Uterus (tissue), 4 donors: ENCODE results near the gene CDX1. TPM values are rescaled to one million over a fixed set of nuclear protein-coding genes. Genes with fewer than 3 reads are reported as not detected.

Source experiments
- DNase-seq, 2 donors: peaks; one replicate each; pipeline ENCODE4 v3.0.0-alpha.2; 2019 to 2020
- H3K27ac ChIP-seq, 2 donors: fragments of 200-600 bp; sonication (generic); 1 replicate in 1 of 2; 2 replicates in 1 of 2; pipeline ENCODE4 v1.5.1; 2016 to 2018
- H3K27me3 ChIP-seq, 2 donors: fragments of 200-600 bp; sonication (generic); one replicate each; pipeline ENCODE4 v1.5.1; 2018 to 2019; ENCODE audit warnings: control low read depth in 1 of 2
- H3K36me3 ChIP-seq, 2 donors: fragments of 200-600 bp; sonication (generic); one replicate each; pipeline ENCODE4 v1.5.1; 2019; ENCODE audit warnings: control low read depth in 1 of 2
- H3K4me1 ChIP-seq, 2 donors: fragments of 200-600 bp; sonication (generic); one replicate each; pipeline ENCODE4 v1.5.1; 2018 to 2019; ENCODE audit warnings: control low read depth in 1 of 2
- H3K4me3 ChIP-seq, 2 donors: fragments of 200-600 bp; sonication (generic); 1 replicate in 1 of 2; 2 replicates in 1 of 2; pipeline ENCODE4 v1.5.1; 2018 to 2019; ENCODE audit warnings: mild to moderate bottlenecking in 1 of 2
- H3K9me3 ChIP-seq, 2 donors: fragments of 200-600 bp; sonication (generic); one replicate each; pipeline ENCODE4 v1.5.1; 2019; ENCODE audit warnings: control low read depth in 1 of 2
- CTCF ChIP-seq, 4 experiments: fragments of 200-600 bp in 2 of 4; fragments of 450-650 bp in 2 of 4; sonication (generic) in 2 of 4; IDR thresholded peaks; one replicate each; pipeline ENCODE4 v1.5.1; 2016 to 2019; ENCODE audit warnings: antibody characterized with exemption in 4 of 4, mild to moderate bottlenecking in 2 of 4, moderate library complexity in 1 of 4
- POLR2A ChIP-seq, 2 donors: fragments of 450-650 bp; IDR thresholded peaks; one replicate each; pipeline ENCODE4 v1.6.1; 2016; ENCODE audit warnings: antibody characterized with exemption in 2 of 2, mild to moderate bottlenecking in 1 of 2, moderate library complexity in 1 of 2
- intact Hi-C: fragments of 100-400 bp; cut with DNase I; formaldehyde crosslinking; loops from one replicate; pipeline ENCODE4 v1.15.1; 2023; ENCODE audit warnings: low total_unique reads
- total RNA-seq, 4 donors: library from RNA; depleted of rRNA in 3 of 4; stranded (reverse); fragments of >200 nt in 3 of 4; gene quantifications; one replicate each; pipeline versions ENCODE4 v1.1.0 to v1.2.4, GENCODE V29; 2014 to 2023
- donor health status: DM: yes; HTN: yes; CAD: no.

The CDX1 gene
- total RNA-seq, 4 donors from 2014 or later = 0.29 to 0.77 (median 0.38) TPM

GRCh38 chr5:150167512-150167850 lies 903 bp downstream of the CDX1 start:
- H3K36me3 ChIP-seq = no peaks in the 10 kb centered on the region
- no peaks in the 10 kb centered on the region for H3K27me3 ChIP-seq
- no peak overlapping the region for H3K27ac ChIP-seq
- intact Hi-C loops = loop anchor here (10.0 kb wide), 1 partner anchor 47 kb away; no protein-coding TSS in a partner anchor
- DNase-seq = no peak
- H3K9me3 ChIP-seq = no peaks in the 10 kb centered on the region
- TF ChIP-seq CTCF (IDR thresholded peaks at IDR 0.05) = no peak
- TF ChIP-seq POLR2A (IDR thresholded peaks at IDR 0.05) = no peak
- no peak overlapping the region for H3K4me3 ChIP-seq
- H3K4me1 ChIP-seq = no peaks in the 10 kb centered on the region

GRCh38 chr5:150167908-150168307 lies 1.3 kb downstream of the CDX1 start:
- Histone ChIP-seq H3K27me3 (no peaks in the 10 kb centered on the region), H3K27ac (no peak overlapping the region)
- TF ChIP-seq POLR2A (IDR thresholded peaks at IDR 0.05) (no peak), CTCF (IDR thresholded peaks at IDR 0.05) (no peak)

GRCh38 chr5:150168864-150169263 lies 2.3 kb downstream of the CDX1 start:
- no peaks in the 10 kb centered on the region for H3K36me3 ChIP-seq
- H3K4me1 ChIP-seq = no peaks in the 10 kb centered on the region
- no peaks in the 10 kb centered on the region for H3K27me3 ChIP-seq
- TF ChIP-seq CTCF (IDR thresholded peaks at IDR 0.05) (no peak), POLR2A (IDR thresholded peaks at IDR 0.05) (no peak)
- H3K4me3 ChIP-seq = no peak overlapping the region
- no peak for DNase-seq
- intact Hi-C loops = loop anchor here (10.0 kb wide), 1 partner anchor 46 kb away; no protein-coding TSS in a partner anchor
- no peaks in the 10 kb centered on the region for H3K9me3 ChIP-seq
- no peak overlapping the region for H3K27ac ChIP-seq

More at GRCh38 chr5:150167908-150168307, 1.3 kb downstream of the CDX1 start:
- DNase-seq = no peak
- intact Hi-C loops = loop anchor here (10.0 kb wide), 1 partner anchor 47 kb away; no protein-coding TSS in a partner anchor
- Histone ChIP-seq H3K4me1 (no peaks in the 10 kb centered on the region), H3K4me3 (no peak overlapping the region), H3K36me3 (no peaks in the 10 kb centered on the region), H3K9me3 (no peaks in the 10 kb centered on the region)

GRCh38 chr5:150172145-150172544 lies 5.6 kb downstream of the CDX1 start:
- intact Hi-C loops = no loop called here
- H3K27me3 ChIP-seq = no peaks in the 10 kb centered on the region
- DNase-seq = no peak
- no peak for TF ChIP-seq CTCF (IDR thresholded peaks at IDR 0.05)
- no peak for TF ChIP-seq POLR2A (IDR thresholded peaks at IDR 0.05)
- H3K4me3 ChIP-seq = no peak overlapping the region
- H3K9me3 ChIP-seq = no peaks in the 10 kb centered on the region
- no peak overlapping the region for H3K27ac ChIP-seq
- H3K36me3 ChIP-seq = no peaks in the 10 kb centered on the region
- peaks cover 0 to 4% of the 10 kb centered on the region in 2 donors for H3K4me1 ChIP-seq

- Histone ChIP-seq H3K27me3 (no peaks in the 10 kb centered on the region), H3K4me3 (no peak overlapping the region), H3K4me1 (peaks cover 0 to 4% of the 10 kb centered on the region in 2 donors), H3K27ac (no peak overlapping the region), H3K36me3 (no peaks in the 10 kb centered on the region), H3K9me3 (no peaks in the 10 kb centered on the region)
- no peak for DNase-seq
- no peak for TF ChIP-seq CTCF (IDR thresholded peaks at IDR 0.05)
- TF ChIP-seq POLR2A (IDR thresholded peaks at IDR 0.05) = no peak
- intact Hi-C loops = no loop called here
Measured at GRCh38 chr5:150172556-150172955, 6.0 kb downstream of the CDX1 start.
